ENCODE measurements around the gene DDX1. TPM values are rescaled to one million over a fixed set of nuclear protein-coding genes. Genes with fewer than 3 reads are reported as not detected.

Gene DDX1
- total RNA-seq, 1 donor from 2014 or later = 115 TPM

DNA sequence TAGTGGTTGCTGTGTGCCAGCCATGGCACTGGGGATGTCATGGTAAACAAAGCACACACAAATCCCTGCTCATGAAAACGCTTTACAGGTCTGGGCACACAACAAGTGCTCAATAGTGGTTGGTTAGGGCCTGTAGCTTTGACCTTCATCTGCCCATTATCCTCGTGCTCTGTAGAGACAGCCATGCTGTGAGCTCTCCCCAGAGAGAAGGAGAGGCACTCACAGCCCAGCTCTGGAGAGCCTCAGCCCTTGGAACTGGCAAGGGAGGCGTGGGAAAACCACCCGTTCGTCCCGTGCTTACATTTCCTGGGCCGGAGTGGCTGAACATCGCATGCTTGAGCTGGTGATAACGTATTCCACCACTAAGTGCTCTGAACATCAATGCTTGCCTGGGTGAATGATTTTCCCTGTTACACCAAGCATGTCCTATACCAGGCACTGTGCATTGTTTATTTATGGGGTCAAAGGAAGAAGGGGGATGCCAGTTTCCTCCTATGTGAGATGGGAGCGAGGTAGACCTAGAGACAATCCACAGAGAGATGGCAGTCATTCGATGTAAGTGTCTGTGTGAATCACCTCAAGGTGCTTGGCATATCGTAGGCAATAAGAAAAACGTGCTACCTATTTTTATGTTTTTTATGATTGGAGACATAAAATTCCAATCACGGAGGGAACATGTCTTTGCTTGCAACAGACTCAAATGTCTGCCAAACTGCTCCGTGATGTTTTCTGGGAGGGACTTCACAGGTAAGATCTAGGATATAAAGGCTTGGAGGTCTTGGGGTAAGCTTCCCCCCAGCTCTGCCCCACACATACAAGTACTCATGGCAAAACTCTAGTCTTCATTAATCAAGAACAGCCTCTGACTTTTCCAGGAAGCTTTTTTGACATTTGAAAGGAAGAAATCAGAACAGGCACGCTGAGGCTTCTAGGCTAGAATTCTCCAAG is 75.5 kb downstream of the DDX1 start:
- peaks cover 5% of the 10 kb centered on the region for H3K9me3 Mint-ChIP-seq (ENCODE audit: low read depth)
- H3K4me3 Mint-ChIP-seq (ENCODE audit: low read depth) = no peak overlapping the region
- H3K4me1 Mint-ChIP-seq (ENCODE audit: low read depth) = peaks cover 8% of the 10 kb centered on the region
- H3K27ac Mint-ChIP-seq = no peak overlapping the region
- H3K36me3 Mint-ChIP-seq (ENCODE audit: insufficient read depth) = peaks cover 4% of the 10 kb centered on the region
- TF ChIP-seq, protein P1, sequence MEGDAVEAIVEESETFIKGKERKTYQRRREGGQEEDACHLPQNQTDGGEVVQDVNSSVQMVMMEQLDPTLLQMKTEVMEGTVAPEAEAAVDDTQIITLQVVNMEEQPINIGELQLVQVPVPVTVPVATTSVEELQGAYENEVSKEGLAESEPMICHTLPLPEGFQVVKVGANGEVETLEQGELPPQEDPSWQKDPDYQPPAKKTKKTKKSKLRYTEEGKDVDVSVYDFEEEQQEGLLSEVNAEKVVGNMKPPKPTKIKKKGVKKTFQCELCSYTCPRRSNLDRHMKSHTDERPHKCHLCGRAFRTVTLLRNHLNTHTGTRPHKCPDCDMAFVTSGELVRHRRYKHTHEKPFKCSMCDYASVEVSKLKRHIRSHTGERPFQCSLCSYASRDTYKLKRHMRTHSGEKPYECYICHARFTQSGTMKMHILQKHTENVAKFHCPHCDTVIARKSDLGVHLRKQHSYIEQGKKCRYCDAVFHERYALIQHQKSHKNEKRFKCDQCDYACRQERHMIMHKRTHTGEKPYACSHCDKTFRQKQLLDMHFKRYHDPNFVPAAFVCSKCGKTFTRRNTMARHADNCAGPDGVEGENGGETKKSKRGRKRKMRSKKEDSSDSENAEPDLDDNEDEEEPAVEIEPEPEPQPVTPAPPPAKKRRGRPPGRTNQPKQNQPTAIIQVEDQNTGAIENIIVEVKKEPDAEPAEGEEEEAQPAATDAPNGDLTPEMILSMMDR (IDR thresholded peaks at IDR 0.05; ENCODE audit: unreplicated experiment) = no peak
- peaks cover 53% of the 10 kb centered on the region for H3K27me3 Mint-ChIP-seq
- no peak for DNase-seq (ENCODE audit: low spot score, unreplicated experiment)

DNA sequence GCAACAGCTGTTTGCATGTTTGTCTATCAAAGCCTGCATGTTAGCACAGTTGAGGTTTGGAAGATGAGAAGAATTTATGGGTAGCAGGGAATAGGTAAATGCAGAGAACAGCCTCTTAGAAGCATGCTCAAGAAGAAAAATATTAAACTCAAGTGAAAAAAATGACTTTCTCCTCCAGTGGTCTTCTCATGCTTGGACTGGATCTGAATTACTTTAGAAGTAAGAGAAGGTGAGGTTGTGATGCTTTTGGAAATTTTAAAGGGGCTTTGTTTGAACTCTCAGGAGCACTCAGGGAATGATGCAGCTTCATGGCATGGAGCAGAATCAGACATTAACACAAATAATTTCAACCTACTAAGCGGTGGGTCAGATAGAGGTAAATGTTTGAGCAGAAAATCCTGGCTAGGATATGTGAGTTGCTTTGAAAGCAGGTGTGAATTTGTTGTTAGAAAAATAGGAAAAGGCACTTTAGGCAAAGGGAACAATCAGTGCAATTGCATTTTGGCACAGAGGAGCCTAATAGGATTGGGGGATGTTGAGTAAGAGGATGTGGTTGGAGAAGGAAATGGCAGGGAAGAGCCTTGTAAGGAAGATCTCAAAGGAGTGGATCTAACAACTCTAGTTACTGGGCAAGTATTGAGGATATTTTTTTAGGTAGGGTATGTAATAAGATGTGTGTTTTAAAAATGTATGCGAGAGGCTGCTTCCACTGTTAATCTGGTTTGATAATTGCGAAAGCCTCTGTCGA is 76.3 kb downstream of the DDX1 start:
- no peak for DNase-seq (ENCODE audit: low spot score, unreplicated experiment)
- Mint-ChIP-seq H3K4me1 (ENCODE audit: low read depth) (peaks cover 8% of the 10 kb centered on the region), H3K27me3 (peaks cover 53% of the 10 kb centered on the region), H3K9me3 (ENCODE audit: low read depth) (peaks cover 5% of the 10 kb centered on the region), H3K36me3 (ENCODE audit: insufficient read depth) (peaks cover 4% of the 10 kb centered on the region), H3K27ac (no peak overlapping the region), H3K4me3 (ENCODE audit: low read depth) (no peak overlapping the region)
- TF ChIP-seq, protein P1 (IDR thresholded peaks at IDR 0.05; ENCODE audit: unreplicated experiment) = no peak

DNA sequence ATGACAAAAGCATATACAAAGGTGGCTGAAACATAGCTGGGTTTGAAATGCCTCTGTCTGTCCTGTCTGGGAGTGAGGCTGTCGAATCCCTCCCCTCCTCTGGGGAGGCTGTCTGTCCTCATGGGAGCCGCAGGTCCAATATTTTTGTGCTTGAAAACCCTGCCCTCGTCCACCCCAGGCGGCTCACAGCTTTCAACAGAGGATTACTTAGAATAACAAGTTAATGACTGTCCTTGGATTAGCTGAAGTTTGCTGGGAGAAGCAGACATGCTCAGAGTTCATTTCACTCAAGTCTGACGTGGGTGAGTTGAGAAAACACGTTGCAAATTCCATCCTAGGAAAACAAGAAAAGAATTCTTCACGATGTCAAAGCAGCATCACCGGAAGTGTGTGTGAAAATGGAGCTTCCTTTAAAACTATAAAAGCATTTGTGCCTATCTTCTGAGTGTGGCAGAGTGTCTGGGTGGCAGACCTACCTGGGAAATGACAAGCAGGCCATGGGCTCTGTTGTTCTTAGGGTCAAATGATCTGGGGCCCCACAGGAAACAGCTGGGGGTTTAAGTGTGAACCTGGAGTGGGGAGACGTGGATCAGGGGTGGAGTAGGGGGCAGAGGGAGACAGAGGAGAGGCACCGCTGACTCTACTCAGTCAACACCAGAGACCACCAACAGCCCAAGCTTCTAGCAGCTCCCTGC is 77.1 kb downstream of the DDX1 start:
- Mint-ChIP-seq H3K4me3 (ENCODE audit: low read depth) (no peak overlapping the region), H3K36me3 (ENCODE audit: insufficient read depth) (peaks cover 3% of the 10 kb centered on the region), H3K4me1 (ENCODE audit: low read depth) (peaks cover 11% of the 10 kb centered on the region), H3K9me3 (ENCODE audit: low read depth) (peaks cover 3% of the 10 kb centered on the region), H3K27me3 (peaks cover 57% of the 10 kb centered on the region), H3K27ac (no peak overlapping the region)
- TF ChIP-seq, protein P1 (IDR thresholded peaks at IDR 0.05; ENCODE audit: unreplicated experiment) = no peak
- no peak for DNase-seq (ENCODE audit: low spot score, unreplicated experiment)

DNA sequence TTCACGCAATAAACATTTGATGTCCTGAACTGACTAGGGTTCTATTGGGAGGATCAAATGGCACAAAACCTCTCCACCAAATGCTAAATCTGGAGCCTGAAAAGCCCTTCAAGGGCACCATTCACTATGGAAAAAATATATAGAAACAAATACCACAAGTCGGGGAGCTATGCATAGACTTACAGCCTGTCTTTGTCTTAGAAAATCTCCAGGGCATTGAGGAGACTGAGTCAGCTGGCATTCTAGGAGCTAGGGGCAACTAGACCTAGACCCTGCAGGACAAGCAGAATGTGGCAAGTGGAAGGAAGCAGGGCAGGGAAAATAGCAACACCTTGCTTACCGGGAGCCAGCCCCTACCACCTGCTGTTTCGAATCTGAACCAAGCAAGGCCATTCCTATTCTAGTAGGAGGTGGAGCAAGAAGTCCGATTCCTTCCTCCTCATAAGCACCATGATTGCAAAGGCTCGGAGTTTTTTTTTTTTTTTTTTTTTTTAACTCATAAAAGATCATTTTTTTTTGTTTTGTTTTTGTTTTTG is 77.8 kb downstream of the DDX1 start:
- no peak for DNase-seq (ENCODE audit: low spot score, unreplicated experiment)
- TF ChIP-seq, protein P1 (IDR thresholded peaks at IDR 0.05; ENCODE audit: unreplicated experiment) = no peak
- H3K27ac Mint-ChIP-seq = no peak overlapping the region

DNA sequence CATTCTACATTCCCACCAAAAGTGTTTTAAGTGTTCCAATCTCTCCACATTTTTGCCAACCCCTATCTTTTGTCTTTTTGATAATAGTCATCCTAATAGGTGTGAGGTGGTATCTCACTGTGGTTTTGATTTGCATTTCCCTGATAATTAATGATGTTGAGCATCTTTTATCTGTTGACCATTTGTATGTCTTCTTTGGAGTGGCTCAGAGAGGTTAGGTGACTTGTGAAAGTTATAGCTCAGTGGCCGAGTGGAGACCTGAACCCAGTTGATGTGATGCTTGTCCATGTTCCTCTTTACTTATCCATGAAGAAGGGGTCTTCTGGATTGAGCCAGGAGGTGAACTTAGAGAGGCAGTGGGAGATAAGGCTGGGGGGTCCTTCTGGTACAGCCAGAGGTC is 78.8 kb downstream of the DDX1 start:
- peaks cover 55% of the 10 kb centered on the region for H3K27me3 Mint-ChIP-seq
- TF ChIP-seq, protein P1 (IDR thresholded peaks at IDR 0.05; ENCODE audit: unreplicated experiment) = no peak
- no peak overlapping the region for H3K27ac Mint-ChIP-seq
- no peak overlapping the region for H3K4me3 Mint-ChIP-seq (ENCODE audit: low read depth)
- peaks cover 10% of the 10 kb centered on the region for H3K4me1 Mint-ChIP-seq (ENCODE audit: low read depth)
- H3K36me3 Mint-ChIP-seq (ENCODE audit: insufficient read depth) = no peaks in the 10 kb centered on the region
- no peak for DNase-seq (ENCODE audit: low spot score, unreplicated experiment)
- H3K9me3 Mint-ChIP-seq (ENCODE audit: low read depth) = no peaks in the 10 kb centered on the region

More for the DNA sequence above, 77.8 kb downstream of the DDX1 start:
- Mint-ChIP-seq H3K27me3 (peaks cover 55% of the 10 kb centered on the region), H3K36me3 (ENCODE audit: insufficient read depth) (no peaks in the 10 kb centered on the region), H3K4me1 (ENCODE audit: low read depth) (peaks cover 10% of the 10 kb centered on the region), H3K4me3 (ENCODE audit: low read depth) (no peak overlapping the region), H3K9me3 (ENCODE audit: low read depth) (no peaks in the 10 kb centered on the region)

Data from progenitor cell of endocrine pancreas (in vitro differentiated cells).